HUES6 (cell line): ENCODE results near the gene DIS3L2.
"Not testable (repeated sequence)": the region's sequence is repeated elsewhere in the genome, so short reads cannot be mapped to it uniquely, and the experiment has no call there.

Source experiments
- H3K27ac ChIP-seq: 2 replicates; pipeline ENCODE4 v1.7.0; 2013; ENCODE audit warnings: low read depth, mild to moderate bottlenecking, low read length, inconsistent platforms
- H3K27me3 ChIP-seq: 2 replicates; pipeline ENCODE4 v1.6.1; 2013; ENCODE audit warnings: low read length; ENCODE audit not compliant: control insufficient read depth, insufficient read depth
- H3K36me3 ChIP-seq: 2 replicates; pipeline ENCODE4 v1.6.1; 2013; ENCODE audit warnings: low read length; ENCODE audit not compliant: control insufficient read depth, insufficient read depth
- H3K4me1 ChIP-seq: 2 replicates; pipeline ENCODE4 v1.6.1; 2013; ENCODE audit warnings: low read length; ENCODE audit not compliant: control insufficient read depth, insufficient read depth
- H3K4me3 ChIP-seq: 2 replicates; pipeline ENCODE4 v1.5.1; 2013; ENCODE audit warnings: low read depth, low read length
- H3K9ac ChIP-seq: one replicate; pipeline ENCODE4 v1.6.1; 2013; ENCODE audit warnings: mild to moderate bottlenecking, low read length
- H3K9me3 ChIP-seq: 2 replicates; pipeline ENCODE4 v1.6.1; 2013; ENCODE audit warnings: low read depth, low read length; ENCODE audit not compliant: control insufficient read depth, insufficient read depth

The DIS3L2 gene

DNA sequence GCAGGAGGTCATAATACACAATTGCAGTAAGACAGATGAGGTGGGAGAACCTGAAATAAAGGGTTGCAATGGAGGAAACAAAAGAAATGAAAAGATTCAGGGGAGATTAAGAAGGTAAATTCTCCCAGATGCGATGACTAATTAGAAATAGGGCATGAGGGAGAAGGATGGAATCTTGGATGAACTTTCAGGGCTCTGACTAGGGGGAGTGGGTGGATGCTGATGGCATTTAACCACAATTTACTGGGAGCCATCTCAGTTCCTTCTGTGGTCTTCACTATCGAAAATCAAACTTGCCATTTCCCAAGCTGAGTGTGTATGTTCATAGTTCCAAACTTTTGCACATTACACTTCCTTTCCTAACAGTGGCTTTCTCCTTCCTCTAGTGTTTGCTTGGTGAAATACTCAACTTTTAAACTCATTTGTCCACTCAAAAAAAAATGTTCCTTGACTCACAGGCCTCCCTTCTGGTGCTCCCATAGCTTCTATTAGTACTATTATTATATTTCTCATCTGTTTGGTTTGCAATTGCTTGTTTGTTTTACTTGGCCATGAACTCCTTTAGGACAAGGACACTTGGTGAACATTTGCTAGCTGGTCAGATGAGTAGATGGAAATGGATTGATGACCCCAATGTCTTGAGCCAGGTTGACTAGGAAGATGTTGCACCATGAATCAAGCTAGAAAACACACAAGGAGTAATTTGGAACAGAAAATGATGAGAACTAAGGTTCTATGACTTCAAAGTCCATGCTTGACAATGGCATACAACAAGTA lies 178.5 kb downstream of the DIS3L2 start:
- no peak overlapping the region for H3K4me3 ChIP-seq
- no peak overlapping the region for H3K9ac ChIP-seq
- H3K9me3 ChIP-seq: no peaks in the 10 kb centered on the region
- no peak overlapping the region for H3K27ac ChIP-seq
- H3K36me3 ChIP-seq: no peaks in the 10 kb centered on the region
- H3K27me3 ChIP-seq: no peaks in the 10 kb centered on the region
- no peaks in the 10 kb centered on the region for H3K4me1 ChIP-seq

- Histone ChIP-seq H3K9me3 (no peaks in the 10 kb centered on the region), H3K27ac (no peak overlapping the region), H3K27me3 (no peaks in the 10 kb centered on the region), H3K9ac (no peak overlapping the region), H3K4me1 (no peaks in the 10 kb centered on the region), H3K36me3 (no peaks in the 10 kb centered on the region), H3K4me3 (no peak overlapping the region)
These were observed 180.1 kb downstream of the DIS3L2 start for GRCh38 chr2:232141591-232141990.

DNA sequence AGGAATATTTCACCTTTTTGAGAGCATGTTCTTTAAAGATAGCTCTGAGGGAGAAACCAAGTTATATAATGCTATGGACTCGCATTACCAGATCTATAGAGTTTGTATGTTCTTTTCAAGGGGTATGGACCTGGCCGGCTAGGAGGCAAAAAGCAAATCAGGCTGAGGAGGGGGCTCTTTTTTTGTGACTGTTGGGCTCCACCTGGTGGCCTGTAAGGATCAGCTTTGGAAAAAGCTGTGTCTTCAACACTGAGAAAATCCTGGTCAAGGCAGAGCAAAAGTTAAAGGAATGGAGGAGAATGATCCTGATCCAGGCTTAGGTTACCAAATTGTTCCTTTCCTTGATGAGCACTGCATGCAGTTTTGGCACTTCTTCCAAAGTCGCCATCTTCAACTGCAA lies 180.5 kb downstream of the DIS3L2 start:
- no peak overlapping the region for H3K9ac ChIP-seq
- no peaks in the 10 kb centered on the region for H3K36me3 ChIP-seq
- H3K9me3 ChIP-seq: no peaks in the 10 kb centered on the region

GRCh38 chr2:232142502-232142901 lies 181.0 kb downstream of the DIS3L2 start:
- no peak overlapping the region for H3K9ac ChIP-seq
- H3K36me3 ChIP-seq: no peaks in the 10 kb centered on the region
- H3K4me1 ChIP-seq: no peaks in the 10 kb centered on the region
- H3K4me3 ChIP-seq: no peak overlapping the region
- no peak overlapping the region for H3K27ac ChIP-seq
- no peaks in the 10 kb centered on the region for H3K9me3 ChIP-seq
- no peaks in the 10 kb centered on the region for H3K27me3 ChIP-seq

More for the DNA sequence above, 180.5 kb downstream of the DIS3L2 start:
- Histone ChIP-seq H3K27ac (no peak overlapping the region), H3K4me1 (no peaks in the 10 kb centered on the region), H3K4me3 (no peak overlapping the region), H3K27me3 (no peaks in the 10 kb centered on the region)

DNA sequence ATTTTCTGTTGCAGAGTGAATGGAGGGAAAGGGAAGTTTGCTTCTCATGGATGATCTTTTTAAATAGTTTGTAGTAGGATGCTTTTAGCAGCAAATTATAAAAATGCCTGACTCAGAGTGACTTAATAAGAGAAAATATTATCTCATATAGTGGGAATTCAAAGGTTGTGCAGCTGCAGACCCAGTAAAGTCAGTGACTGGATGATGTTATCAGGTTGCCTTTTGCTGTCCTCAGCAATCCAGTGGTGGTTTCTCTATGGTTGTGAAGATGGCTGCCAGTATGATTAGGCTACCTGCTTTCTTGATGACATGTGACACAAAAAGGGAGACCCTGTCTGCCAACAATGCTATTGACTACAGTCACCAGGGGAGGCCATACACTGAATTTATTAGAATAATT lies 184.8 kb downstream of the DIS3L2 start:
- no peaks in the 10 kb centered on the region for H3K27me3 ChIP-seq
- no peak overlapping the region for H3K27ac ChIP-seq
- H3K36me3 ChIP-seq: no peaks in the 10 kb centered on the region
- no peaks in the 10 kb centered on the region for H3K4me1 ChIP-seq
- no peak overlapping the region for H3K9ac ChIP-seq
- no peaks in the 10 kb centered on the region for H3K9me3 ChIP-seq
- H3K4me3 ChIP-seq: no peak overlapping the region

DNA sequence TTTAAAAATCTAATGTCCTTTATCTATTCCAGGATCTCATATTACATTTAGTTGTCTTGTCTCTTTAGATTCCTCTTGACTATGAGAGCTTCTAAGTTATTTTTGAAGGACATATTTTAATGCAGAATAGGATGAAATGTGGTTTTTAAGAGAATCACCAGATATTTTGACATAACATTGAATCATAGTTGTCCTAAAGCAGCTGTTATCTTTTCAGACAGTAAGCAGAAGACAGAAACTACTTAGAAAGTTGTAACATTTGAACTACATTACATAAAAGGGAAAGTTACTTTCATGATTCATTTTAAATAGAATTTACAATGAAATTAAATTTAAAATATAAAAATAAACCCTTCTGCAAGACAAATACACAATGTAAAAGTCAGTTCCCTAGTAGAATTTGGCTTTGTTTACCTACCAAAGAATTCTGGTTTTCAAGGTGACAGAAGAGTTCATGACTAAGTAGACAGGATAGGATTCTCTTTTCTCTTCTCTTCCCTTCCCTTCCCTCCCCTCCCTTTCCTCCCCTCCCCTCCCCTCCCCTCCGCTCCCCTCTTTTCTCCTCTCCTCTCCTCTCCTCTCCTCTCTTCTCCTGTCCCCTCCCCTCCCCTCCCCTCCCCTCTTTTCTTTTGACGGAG lies 186.0 kb downstream of the DIS3L2 start:
- Histone ChIP-seq H3K36me3 (no peaks in the 10 kb centered on the region), H3K9me3 (no peaks in the 10 kb centered on the region), H3K4me1 (no peaks in the 10 kb centered on the region), H3K4me3 (no peak overlapping the region), H3K27ac (no peak overlapping the region), H3K27me3 (no peaks in the 10 kb centered on the region), H3K9ac (no peak overlapping the region)

- peaks cover 9% of the 10 kb centered on the region for H3K36me3 ChIP-seq
- no peak overlapping the region for H3K27ac ChIP-seq
- H3K27me3 ChIP-seq: no peaks in the 10 kb centered on the region
- H3K9me3 ChIP-seq: no peaks in the 10 kb centered on the region
- H3K4me1 ChIP-seq: no peaks in the 10 kb centered on the region
- no peak overlapping the region for H3K4me3 ChIP-seq
- no peak overlapping the region for H3K9ac ChIP-seq
These were observed 200.7 kb downstream of the DIS3L2 start for GRCh38 chr2:232162187-232162586.

GRCh38 chr2:232170396-232170795 lies 208.9 kb downstream of the DIS3L2 start:
- H3K4me1 ChIP-seq: no peaks in the 10 kb centered on the region

GRCh38 chr2:232174662-232175061 lies 213.1 kb downstream of the DIS3L2 start:
- Histone ChIP-seq H3K4me3 (no peak overlapping the region), H3K27ac (no peak overlapping the region), H3K27me3 (no peaks in the 10 kb centered on the region), H3K9me3 (no peaks in the 10 kb centered on the region), H3K4me1 (no peaks in the 10 kb centered on the region), H3K9ac (no peak overlapping the region), H3K36me3 (no peaks in the 10 kb centered on the region)

More at GRCh38 chr2:232170396-232170795, 208.9 kb downstream of the DIS3L2 start:
- H3K36me3 ChIP-seq: no peaks in the 10 kb centered on the region
- H3K9me3 ChIP-seq: no peaks in the 10 kb centered on the region
- no peak overlapping the region for H3K4me3 ChIP-seq
- no peaks in the 10 kb centered on the region for H3K27me3 ChIP-seq
- H3K27ac ChIP-seq: no peak overlapping the region
- H3K9ac ChIP-seq: no peak overlapping the region

DNA sequence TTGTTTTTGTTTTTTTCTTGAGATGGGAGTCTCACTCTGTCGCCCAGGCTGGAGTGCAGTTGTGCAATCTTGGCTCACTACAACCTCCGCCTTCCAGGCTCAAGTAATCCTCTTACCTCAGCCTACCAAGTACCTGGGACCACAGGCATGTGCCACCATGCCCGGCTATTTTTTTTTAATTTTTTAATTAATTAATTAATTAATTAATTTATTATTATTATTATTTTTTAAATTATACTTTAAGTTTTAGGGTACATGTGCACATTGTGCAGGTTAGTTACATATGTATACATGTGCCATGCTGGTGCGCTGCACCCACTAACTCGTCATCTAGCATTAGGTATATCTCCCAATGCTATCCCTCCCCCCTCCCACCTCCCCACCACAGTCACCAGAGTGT lies 215.1 kb downstream of the DIS3L2 start:
- not testable (repeated sequence) for H3K4me3 ChIP-seq, H3K36me3 ChIP-seq, H3K27me3 ChIP-seq, H3K4me1 ChIP-seq, H3K27ac ChIP-seq, H3K9ac ChIP-seq, H3K9me3 ChIP-seq

DNA sequence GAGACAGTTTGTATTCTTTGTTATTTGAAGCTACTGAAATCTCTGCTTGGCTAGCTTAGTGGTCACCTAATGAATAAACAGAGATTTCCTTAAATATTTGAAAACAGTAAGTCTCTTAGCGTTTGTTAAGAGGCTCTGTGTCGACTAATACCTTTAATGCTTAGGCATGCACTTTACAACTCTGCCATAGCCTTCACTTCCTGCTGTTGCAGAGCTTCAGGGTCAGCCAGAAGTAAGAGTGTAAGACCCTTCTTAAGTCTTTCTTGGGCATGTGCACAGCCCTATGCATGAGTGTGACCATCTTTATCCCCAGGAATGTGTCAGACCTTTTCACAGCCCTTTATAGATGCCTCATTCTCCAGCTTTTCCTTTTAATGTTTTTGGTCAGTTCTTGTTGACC lies 221.8 kb downstream of the DIS3L2 start:
- H3K27ac ChIP-seq: no peak overlapping the region
- no peak overlapping the region for H3K4me3 ChIP-seq
- H3K36me3 ChIP-seq: no peaks in the 10 kb centered on the region
- no peaks in the 10 kb centered on the region for H3K4me1 ChIP-seq
- H3K9ac ChIP-seq: no peak overlapping the region
- peaks cover 6% of the 10 kb centered on the region; the same call in 1 of the 2 replicates for H3K9me3 ChIP-seq
- H3K27me3 ChIP-seq: no peaks in the 10 kb centered on the region
